Activated CD4-positive, CD25-positive, alpha-beta regulatory T cell (primary cell): ENCODE measurements around the gene HERC2.
"Not testable (repeated sequence)": the region's sequence is repeated elsewhere in the genome, so short reads cannot be mapped to it uniquely, and the experiment has no call there.

ENCODE experiments used
- DNase-seq, 4 experiments: peaks; one replicate each; lab custom pipeline; 2025; lab: John Stamatoyannopoulos, UW

HERC2 gene

DNA sequence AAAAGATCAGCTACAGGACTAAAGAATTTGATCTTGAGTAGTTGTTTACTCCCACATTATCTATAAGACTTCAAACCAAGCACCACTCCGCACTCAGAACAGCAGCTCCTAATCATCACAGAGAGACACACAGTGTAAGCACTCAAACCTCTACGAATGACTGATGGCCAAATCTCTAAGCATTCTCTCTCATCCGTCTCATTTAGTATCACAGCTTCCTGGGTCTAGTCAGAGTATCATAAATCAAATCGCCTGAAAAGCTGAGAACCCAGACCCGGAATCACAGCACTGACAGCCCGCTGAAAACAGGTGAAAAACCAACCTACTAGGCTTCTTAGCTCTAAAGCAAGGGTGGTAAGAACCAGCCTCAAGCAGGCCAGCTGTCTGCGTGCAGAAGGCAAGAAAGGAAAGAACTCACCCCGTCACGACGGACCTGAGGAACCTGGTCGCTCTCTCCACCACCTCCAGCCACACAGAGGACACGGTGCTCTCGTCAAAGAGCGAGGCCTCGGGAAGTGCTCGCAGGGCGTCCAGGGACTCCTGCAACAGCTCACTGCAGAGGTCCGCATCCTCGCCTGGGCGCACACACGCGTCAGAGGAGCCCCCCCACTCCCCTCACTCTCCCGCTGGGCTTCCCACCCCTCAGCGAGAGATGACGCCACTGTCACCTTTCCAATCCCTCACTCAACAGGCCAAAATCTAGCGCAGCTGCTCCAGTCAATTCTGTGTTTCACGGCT is 47.9 kb downstream of the HERC2 start:
- DNase-seq = no peak

DNA sequence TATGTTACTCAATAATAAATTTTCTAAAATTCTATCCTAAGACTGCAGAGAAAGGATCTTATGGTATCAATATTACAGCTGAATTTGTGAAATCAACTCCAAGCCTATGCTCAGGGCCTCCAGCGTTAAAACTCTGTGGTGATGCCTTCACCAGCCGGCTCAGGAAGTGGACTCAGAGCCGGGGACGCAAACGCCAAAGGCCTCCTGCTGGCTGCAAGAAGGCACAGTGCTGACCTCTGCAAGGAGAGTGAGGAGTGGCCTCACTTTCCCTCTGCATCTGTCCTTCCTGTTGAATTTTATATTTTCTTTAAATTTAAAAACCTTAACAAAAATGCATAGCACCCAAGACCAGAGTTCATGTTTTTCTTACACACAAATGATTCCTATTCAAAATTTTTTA is 48.5 kb downstream of the HERC2 start:
- no peak for DNase-seq

DNA sequence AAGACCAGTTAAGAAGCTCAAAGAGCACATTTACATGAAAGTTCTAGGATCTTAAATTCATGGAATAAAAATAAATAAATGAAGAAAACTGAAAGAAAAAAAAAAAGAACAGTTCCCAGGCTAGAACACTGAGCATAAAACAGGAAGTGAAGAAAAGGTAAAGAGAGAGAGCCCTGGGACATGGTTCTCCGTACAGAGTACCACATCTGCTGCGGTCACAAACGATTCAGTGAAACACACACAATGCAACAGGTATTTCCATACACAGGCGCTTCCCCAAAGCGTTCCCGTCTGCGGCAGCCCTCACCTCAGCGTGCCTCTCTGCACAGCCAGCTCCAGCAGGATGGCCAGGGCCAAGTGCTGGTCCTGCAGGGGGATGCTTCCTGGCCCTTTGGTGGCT is 49.4 kb downstream of the HERC2 start:
- no peak for DNase-seq

DNA sequence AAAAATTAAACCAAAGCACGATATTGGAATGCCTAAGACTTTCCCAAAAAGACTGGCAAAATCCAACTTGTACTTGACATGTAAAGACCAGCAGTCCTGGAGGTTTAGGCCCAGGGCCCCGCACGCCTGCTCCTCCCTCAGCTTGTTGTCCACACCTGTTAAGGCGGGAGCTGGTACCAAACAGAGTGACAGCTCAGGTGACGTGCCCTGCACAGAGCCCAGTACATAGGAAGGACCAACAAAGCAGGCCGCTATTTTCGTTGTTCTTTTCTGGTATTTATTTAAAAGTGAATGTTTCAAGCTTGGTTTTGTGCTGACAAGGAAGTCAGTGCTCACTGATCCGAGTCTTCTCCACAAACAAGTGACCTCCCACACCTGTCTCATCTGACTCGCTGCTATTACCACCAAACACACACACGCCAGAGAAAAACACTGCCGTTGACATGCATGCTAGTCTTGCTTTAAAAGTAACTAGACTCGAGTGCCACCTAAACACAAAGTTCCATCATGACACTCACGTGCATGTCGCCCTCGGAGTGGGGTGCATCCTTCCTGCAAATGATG is 50.2 kb downstream of the HERC2 start:
- no peak for DNase-seq

DNA sequence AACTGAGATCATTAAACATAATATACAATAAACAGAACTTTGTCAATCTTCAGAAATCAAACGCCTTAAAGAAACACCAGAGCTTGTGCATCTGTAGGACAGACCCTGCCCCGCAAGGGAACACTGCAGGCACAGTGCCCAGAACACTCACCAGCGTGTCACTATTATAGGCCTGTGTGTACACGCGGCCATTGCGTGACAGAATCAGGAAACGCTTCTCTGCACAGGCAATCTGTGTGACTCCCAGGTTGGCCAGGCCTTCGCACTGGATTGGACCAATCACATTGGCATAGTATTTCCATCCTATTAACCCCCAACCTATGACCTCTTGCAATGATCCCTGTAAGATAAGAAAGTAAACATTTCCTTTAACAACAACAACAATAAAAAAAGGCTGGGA is 52.9 kb downstream of the HERC2 start:
- no peak for DNase-seq

DNA sequence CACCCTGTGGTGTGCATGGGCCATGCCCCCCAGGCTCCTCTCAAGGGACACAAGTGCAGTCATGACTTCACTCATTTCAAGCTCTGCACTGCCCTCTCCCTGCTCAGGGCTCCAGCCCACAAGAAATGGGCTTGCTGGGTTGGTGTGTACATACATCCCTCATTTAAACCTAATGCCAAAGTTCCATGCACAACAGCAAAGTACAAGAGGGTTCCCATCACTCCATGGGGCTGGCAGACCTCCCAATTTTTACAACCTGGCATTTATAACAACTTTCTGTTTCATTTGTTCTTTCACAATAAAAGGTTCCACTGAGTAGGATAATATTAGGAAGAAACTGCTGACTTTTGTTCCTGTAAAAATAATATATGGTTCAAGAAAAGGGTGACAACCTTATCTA is 54.3 kb downstream of the HERC2 start:
- DNase-seq = no peak

DNA sequence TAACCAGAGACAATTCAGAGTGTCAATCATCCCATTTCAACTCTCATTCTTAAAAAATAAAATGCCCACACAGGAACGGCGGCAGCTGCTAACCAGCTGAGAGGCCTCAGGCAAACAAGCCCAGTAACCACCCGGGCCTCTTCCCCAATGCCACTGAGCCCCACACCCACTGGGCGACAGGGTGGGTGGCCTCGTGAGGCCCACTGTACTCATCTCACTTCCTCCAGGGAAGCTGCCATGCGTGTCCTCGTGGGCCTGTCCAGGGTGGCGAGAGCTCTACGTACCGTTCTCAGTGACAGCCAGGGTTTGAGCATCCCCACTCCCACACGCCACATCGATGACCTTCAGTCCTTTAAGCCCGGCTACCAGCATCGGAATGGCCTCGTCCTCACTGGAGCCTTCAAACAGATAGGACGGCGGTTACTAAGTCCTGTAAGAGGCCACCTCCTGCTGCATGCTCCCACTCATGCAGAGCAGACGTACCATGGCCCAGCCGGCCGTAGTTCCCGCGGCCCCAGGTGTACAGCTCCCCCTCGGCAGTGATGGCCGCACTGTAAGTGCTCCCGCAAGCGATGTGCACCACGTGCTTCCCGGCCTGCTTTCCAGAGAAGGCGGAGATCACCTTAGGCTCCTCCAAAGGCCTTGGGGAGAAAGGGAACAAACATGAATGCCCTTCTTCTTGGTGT is 56.5 kb downstream of the HERC2 start:
- no peak for DNase-seq

DNA sequence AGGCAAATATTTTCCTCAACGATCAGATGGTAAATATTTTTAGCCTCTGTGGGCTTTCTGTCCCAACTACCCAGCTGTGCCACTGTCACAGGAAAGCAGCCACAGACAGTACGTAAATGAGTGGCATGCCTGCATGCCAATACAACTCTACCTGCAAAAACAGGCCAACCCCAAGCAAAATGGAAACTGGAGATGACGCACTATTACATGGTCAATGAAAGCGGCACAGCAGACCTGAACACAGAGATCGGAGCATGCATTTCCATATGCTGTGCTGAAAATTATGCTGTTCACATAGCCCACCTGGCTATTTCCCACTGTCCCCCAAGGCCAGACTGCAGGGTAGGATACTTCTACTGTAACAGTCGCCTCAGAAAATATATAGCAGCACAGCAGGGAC is 57.8 kb downstream of the HERC2 start:
- no peak for DNase-seq

DNA sequence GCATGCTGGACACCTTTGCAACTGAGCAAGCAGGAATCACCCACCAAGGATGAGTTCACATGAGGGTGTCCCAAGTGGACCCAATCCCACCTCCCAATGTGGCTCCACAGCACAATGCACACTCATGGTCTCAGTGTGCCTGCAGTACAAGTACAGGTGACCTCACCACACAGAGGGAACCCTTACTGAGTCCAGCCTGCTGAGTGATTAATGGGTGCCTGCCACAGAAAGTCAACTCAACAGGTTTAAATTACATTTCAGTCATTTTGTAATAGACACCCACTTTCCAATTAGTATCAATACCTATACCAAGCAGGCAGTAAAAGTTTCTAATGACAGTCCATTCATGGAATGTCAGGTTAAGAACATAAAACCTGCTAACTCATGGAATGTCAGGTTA is 59.5 kb downstream of the HERC2 start:
- no peak for DNase-seq

DNA sequence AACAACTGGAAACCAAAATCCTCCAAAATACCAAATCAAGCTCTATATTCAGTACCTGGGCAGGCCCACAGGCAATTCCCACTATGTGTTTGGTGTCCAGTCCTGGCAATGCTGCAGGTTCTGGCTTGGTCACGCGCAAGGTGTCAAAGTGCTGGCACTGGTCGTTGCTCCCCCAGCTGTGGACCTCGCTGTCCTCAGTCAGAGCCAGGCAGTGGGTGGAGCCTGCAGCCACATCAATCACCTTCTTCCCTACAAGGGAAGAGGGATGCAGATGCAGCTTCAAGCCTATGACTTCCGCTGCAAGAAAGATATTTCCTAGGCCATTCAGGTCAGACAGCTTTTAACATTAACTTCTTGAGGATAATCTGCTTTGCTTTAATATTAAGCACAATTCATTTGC is 61.3 kb downstream of the HERC2 start:
- DNase-seq = no peak

DNA sequence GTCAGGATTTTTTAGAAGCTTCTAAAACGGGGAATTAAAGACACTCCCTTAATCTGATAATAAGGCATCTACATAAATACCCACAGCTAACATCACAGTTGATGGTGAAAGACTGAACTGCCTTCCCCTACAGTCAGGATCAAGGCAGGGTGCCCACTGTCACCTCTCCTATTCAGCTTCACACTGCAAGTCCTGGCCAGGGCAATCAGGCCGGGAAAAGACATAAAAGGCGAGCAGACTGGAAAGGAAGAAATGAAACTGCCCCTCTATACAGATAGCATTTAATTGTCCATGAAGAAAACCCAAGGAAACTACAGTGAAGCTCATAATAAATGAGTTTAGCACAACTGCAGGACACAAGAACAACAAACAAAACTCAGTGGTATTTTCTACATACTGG is 61.7 kb downstream of the HERC2 start:
- DNase-seq = no peak

DNA sequence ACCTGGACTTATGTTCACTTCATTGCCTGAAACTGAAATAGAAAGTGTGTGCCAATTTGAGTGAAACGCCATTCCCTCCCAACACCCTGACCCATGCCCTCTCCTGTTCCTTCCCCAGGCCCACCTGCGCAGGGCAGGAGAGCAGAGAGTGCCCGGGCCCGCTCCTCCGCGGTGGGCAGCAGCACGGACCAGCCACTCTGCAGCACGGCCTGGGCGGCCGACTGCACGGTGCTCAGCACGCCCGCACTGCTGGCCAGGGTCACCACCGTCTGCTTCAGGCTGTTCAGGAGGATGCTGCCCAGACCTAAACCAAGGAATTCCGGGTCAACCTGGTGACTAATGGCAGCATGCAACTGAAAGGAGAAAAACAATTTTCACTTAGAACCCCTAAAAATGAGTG is 66.0 kb downstream of the HERC2 start:
- no peak for DNase-seq

DNA sequence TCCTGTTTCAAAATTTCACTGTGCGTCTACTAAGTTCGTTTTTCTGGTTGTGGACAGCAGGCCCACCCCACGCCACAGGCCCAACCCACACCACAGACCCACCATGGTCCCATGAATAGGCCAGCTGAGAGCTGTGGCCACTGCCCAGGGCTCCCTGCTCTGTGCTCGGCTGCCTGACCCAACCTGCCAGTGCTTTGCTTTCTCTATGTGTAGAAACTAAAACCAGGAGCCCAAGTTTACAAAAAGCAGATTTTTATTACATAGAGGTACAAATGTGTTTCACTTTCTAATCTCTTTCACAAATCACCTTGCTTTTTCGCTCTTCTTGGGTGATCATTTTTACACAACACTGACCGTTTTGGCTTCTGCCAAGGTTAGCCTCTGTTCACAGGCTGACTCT is 69.1 kb downstream of the HERC2 start:
- no peak for DNase-seq

DNA sequence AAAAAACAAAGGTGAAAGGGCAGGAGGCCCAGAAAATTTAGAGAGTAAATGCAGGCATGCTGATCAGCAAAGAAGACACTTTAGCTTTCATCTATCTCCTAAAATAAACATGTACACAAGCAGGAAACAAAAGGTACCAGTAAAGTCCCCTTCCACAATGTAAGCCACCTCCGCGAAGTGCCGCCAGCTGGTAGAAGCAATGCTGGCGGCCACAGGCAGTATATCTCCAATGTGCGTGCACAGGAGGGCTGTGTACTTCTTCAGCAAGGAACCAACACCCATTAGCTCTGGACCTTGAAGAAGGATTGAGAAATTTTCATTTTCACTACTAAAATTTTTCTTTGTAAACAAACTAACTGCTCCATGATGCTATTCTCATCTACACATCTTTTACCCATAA is 75.4 kb downstream of the HERC2 start:
- DNase-seq = no peak

DNA sequence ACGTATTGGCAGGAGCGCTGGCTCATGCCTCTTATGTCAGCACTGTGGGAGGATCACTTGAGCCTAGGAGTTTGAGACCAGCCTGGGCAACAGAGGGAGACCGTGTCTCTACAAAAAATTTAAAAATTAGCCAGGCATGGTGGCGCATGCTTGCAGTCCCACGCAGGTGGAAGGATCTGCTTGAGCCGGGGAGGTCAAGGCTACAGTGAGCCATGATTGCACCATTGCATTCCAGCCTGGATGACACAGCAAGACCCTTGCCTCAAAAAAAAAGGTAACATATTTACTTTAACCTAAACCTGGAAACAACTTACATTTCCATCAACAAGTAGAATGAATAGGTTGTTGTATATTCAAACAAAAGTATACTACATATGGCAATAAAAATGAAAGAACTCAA is 78.1 kb downstream of the HERC2 start:
- no peak for DNase-seq

DNA sequence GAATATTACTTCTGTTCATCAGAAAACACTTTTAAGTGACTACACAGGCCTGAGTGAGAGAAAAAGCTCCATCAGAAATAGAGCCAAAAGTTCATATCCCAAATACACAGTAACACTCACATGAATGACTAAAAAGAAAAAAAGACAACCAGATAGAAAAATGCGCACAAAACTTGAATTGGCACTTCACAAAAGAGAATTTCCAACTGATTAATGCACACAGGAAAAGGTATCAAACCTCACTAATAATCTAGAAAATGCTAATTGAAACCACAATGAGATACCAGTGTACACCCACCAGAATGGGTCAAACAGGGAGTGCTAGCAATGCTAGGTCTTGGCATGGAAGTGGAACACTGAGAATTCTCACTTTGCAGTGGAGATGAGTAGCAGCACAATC is 78.6 kb downstream of the HERC2 start:
- DNase-seq = no peak

DNA sequence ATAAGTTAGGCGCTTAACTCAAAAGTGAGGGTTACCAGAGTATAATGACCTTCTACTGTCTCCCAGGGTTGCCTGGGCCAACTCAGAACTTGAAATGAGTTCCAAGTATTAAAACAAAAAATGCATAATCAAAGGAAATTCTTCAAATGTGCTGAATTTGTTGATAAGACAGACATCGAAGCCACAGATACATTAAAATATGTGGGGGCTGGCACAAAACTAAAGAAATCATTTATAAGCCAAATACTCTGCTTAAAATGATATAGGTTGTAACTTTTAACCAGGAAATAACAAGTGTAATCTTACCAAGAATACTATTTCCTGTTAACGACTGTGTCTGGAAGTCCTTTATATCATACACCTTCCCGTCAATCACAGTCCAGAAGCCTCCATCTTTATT is 83.7 kb downstream of the HERC2 start:
- DNase-seq = not testable (repeated sequence)

DNA sequence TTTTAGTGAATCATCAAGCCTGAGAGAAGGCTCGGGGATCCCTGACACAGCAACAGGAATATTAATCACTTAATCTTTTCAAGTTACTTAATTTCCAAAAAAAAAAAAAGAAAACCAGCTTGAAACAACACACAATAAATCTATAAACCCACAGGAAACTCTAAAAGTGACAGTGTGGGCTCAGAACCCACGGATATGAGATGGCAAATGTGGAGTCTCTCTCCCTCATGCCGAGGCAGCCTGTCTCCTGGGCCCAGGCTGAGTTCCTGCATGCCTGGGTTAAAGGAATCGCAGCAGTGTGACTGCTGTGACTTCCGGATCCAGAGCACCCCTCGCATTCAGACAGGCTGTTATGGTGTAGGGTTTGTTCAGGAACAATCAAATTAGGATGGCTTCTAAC is 90.2 kb downstream of the HERC2 start:
- not testable (repeated sequence) for DNase-seq

DNA sequence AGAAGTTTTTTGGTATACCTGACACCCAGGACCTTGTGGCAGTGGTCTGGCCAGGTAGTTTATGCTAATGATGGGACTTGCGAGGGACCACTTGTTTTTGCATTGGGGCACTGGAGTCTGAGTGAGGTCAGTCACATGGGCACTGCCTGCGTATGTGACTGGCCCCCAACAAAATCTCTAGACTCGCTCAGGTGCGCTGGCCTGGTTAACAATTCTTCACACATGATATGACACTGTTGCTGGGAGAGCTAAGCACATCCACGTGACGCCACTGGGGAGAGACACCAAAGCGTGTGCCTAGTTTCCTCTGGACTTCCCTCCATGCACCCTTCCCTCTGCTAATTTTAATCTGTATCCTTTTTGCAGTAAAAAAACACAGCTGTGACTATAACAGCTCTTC is 90.6 kb downstream of the HERC2 start:
- DNase-seq = not testable (repeated sequence)

DNA sequence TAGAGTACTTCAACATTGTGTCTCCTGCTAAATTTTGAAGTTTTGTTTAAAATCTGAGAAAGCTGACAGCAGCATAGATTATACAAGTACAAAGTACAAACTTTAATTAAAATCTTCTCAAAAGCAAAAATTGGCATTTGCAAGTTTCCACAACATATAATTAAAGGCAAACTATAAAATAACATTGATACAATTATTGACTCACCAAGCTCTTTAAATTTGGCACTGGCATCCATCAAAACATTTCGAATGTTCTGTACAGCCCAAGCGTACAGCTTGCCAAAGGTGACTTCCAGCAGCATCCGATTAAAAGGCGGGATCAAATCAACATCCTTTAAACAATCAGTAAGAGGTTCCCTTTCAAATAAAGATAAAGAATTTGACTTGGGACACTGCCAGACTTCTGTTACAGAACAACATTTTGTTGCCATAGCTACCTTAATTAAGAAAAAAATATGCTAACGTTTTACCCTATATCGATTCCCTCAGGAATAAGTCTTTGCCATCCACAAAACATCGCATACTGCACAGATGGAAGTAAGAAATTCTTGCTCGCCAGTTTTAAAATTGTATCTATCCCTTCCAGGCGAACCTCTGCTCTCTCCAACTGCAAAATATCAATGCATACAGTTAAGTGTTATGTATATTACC is 92.9 kb downstream of the HERC2 start:
- not testable (repeated sequence) for DNase-seq

DNA sequence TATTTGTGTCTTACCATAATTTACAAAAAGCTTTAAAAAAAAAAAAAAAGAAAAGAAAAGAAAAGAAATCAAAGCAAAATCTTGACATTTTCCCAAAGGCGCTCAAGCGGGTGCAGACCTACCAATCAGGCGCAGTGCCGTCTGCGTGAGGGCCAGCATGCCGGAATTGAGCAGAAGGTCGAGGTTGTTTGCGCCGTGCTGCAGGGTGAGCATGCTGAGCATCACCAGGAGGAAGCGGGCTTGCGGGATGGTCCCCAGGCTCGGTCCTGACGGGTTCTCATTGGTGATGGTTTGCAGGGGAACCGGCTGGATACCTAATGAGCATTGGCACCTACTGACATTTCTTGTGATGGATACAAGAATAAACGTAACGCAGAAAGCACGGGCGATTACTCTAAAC is 93.9 kb downstream of the HERC2 start:
- no peak for DNase-seq

DNA sequence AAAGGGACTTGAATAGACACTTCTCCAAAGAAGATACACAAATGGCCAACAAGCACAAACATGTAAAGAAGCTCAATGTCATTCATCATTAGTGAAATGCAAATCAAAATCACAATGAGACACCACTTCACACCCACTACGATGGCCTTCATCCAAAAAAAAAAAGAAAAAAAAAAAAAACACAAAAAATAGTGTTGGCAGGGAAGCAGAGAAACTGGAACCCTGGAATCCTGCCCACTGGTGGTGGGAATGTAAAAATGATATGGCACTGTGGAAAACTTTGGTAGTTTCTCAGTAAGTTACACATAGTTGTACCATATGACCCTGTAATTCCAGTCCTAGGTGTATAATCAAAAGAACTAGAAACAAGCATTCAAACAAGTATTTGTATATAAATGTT is 94.7 kb downstream of the HERC2 start:
- not testable (repeated sequence) for DNase-seq

DNA sequence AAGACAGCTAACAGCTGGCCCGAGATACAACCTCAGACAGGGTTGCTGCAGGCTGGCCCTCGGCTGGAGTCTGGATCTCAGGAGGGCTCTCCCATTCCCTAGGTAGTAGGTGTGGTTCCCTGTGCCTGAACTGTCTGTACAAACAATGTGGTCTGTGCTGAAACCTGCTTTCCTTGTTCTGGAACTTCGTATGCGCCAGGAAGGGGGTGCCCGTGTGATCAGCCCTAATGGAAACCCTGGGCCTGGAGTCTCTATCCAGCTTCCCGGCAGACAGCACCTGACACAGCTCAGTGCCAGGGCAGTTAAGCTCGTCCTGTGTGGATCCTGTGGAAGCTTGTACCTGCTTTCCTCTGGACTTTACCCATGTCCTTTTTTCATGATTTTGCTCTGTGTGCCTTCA is 99.4 kb downstream of the HERC2 start:
- DNase-seq = not testable (repeated sequence)
